ENCODE data around the gene TRMU. TPM values are rescaled to one million over a fixed set of nuclear protein-coding genes. Genes with fewer than 3 reads are reported as not detected.

The TRMU gene
- total and polyA plus RNA-seq, 2 of the 4 experiments (the other 2 are of a cell fraction) = 19.0 to 36.4 TPM

DNA sequence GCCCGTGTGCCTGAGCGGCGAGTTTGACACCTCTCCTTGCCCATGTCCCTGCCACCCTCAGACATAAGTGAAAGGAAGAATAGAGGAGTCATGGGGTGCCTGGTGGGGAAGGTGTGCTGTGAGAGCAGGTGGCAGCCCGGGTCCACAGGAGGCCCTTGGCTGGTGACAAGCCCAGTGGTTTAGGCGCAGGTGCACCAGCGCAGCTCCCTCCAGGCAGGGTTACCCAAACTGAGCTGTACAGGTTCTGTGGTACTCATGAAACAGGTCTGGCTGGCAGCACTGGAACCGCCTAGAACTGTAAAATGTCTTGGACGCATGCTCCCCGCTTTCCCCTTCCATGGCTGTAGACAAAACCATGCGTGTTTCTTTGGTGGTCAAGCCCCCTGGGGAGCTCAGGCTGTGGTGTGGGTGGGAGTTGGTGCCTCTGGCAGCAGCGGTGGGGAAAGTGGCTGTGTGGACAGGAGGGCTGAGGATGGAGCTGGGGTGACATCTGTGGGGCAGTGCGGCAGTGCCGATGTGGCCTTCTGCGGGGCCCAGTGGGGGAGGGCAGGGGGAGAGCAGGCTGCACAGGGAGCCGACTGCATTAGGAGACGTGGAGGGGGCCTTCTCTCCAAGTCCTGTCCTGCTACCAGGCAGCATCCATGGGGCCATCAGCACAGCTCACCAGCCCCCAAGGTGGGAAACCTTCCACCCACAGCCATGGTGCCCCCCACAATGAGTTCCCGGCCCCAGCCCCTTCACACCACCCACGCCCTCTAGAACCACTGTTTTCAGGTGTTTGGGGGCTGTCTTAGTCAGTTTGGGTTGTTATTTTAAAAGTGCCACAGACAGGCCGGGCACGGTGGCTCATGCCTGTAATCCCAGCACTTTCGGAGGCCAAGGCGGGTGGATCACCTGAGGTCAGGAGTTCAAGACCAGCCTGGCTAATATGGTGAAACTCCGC lies 44.4 kb upstream of the TRMU start:
- DNase-seq (no peak), ATAC-seq (ENCODE audit: low read depth) (no peak)
- H3K27ac ChIP-seq (ENCODE audit: insufficient read depth, low read length) = no peak overlapping the region
- H2AK9ac ChIP-seq (replicated peaks; ENCODE audit: low read depth, low read length, poor library complexity) = no peak overlapping the region
- H3K18ac ChIP-seq (ENCODE audit: low read depth, low read length) = no peak overlapping the region
- TF ChIP-seq, protein P1, sequence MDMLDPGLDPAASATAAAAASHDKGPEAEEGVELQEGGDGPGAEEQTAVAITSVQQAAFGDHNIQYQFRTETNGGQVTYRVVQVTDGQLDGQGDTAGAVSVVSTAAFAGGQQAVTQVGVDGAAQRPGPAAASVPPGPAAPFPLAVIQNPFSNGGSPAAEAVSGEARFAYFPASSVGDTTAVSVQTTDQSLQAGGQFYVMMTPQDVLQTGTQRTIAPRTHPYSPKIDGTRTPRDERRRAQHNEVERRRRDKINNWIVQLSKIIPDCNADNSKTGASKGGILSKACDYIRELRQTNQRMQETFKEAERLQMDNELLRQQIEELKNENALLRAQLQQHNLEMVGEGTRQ (IDR thresholded peaks at IDR 0.05; ENCODE audit: low read depth, low read length) = no peak
- TF ChIP-seq, protein P2, sequence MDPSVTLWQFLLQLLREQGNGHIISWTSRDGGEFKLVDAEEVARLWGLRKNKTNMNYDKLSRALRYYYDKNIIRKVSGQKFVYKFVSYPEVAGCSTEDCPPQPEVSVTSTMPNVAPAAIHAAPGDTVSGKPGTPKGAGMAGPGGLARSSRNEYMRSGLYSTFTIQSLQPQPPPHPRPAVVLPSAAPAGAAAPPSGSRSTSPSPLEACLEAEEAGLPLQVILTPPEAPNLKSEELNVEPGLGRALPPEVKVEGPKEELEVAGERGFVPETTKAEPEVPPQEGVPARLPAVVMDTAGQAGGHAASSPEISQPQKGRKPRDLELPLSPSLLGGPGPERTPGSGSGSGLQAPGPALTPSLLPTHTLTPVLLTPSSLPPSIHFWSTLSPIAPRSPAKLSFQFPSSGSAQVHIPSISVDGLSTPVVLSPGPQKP (IDR thresholded peaks at IDR 0.05; ENCODE audit: borderline replicate concordance, low read depth, low read length) = no peak
- TF ChIP-seq CEBPB (IDR thresholded peaks at IDR 0.05; ENCODE audit: low read depth, low read length) (no peak), SMC3 (IDR thresholded peaks at IDR 0.05; ENCODE audit: low read depth, low read length) (no peak), POLR2A (IDR thresholded peaks at IDR 0.05; ENCODE audit: low read depth, low read length) (no peak), MAFK (IDR thresholded peaks at IDR 0.05; ENCODE audit: low read depth, low read length) (no peak), CTCF (conservative IDR thresholded peaks at IDR 0.05; ENCODE audit: low read depth, low read length) (no peak), FOS (IDR thresholded peaks at IDR 0.05; ENCODE audit: low read depth, low read length) (no peak), MAZ (IDR thresholded peaks at IDR 0.05; ENCODE audit: borderline replicate concordance, low read depth, low read length) (no peak), RAD21 (IDR thresholded peaks at IDR 0.05; ENCODE audit: low read length) (no peak)
- H4K20me1 ChIP-seq (ENCODE audit: insufficient read depth, low read length) = no peaks in the 10 kb centered on the region
- H2BK15ac ChIP-seq (ENCODE audit: low read depth, low read length) = no peak overlapping the region
- H2AFZ ChIP-seq (replicated peaks; ENCODE audit: low read length, poor library complexity) = no peak overlapping the region
- H3K4me2 ChIP-seq (ENCODE audit: low read depth, low read length) = no peak overlapping the region
- H3K14ac ChIP-seq (replicated peaks; ENCODE audit: low read depth, low read length) = no peak overlapping the region
- peaks cover 0 to 11% of the 10 kb centered on the region in 2 experiments; a peak in 2 of 4 replicates for H3K79me1 ChIP-seq (ENCODE audit: low read depth in 1 of 2, low read length in 2 of 2)
- H3K9me1 ChIP-seq (ENCODE audit: insufficient read depth, low read length) = peaks cover 20% of the 10 kb centered on the region
- H3K56ac ChIP-seq (ENCODE audit: extremely low read depth, insufficient read depth, low read length) = no peak overlapping the region
- H3K4me3 ChIP-seq (ENCODE audit: insufficient read depth, low read depth, low read length) = no peak overlapping the region
- H3K4ac ChIP-seq (ENCODE audit: low read depth, low read length) = no peak overlapping the region
- H3K36me3 ChIP-seq (ENCODE audit: control insufficient read depth, insufficient read depth, low read length) = peaks cover 52% of the 10 kb centered on the region
- H2AK5ac ChIP-seq (ENCODE audit: low read depth, low read length) = no peak overlapping the region
- H3K27me3 ChIP-seq (ENCODE audit: control insufficient read depth, insufficient read depth, low read length) = no peaks in the 10 kb centered on the region
- H3K9me3 ChIP-seq (ENCODE audit: control insufficient read depth, insufficient read depth, low read length) = no peaks in the 10 kb centered on the region
- H4K91ac ChIP-seq (ENCODE audit: insufficient read depth, low read depth, low read length) = no peak overlapping the region
- WGBS, 2 experiments (ENCODE audit: extremely low coverage in 2 of 2, insufficient read length in 1 of 2) = 100% methylated on average over 10 of the region's 23 CpGs; no CpG with 5 or more reads in 1 of the 2 experiments
- H2BK20ac ChIP-seq (ENCODE audit: low read depth, low read length) = no peak overlapping the region
- no peak overlapping the region for H3K23ac ChIP-seq (ENCODE audit: low read depth, low read length)
- no peak overlapping the region for H4K5ac ChIP-seq (ENCODE audit: low read depth, low read length)
- intact Hi-C loops (cut with micrococcal nuclease) (no loop called here), dilution Hi-C loops (cut with HindIII; ENCODE audit: low sequenced_read_pairs, unreplicated experiment) (no loop called here), in situ Hi-C loops (cut with MboI; ENCODE audit: low sequenced_read_pairs) (no loop called here)
- H3K9ac ChIP-seq (ENCODE audit: low read depth, low read length) = no peak overlapping the region
- H2BK120ac ChIP-seq (ENCODE audit: low read depth, low read length) = no peak overlapping the region
- no peak overlapping the region for H2BK5ac ChIP-seq (ENCODE audit: low read depth, low read length, poor library complexity, severe bottlenecking)
- peaks cover 7% of the 10 kb centered on the region; the same call in 1 of the 2 replicates for H3K4me1 ChIP-seq (ENCODE audit: control insufficient read depth, insufficient read depth, low read length)
- no TSS peak for BruUV-seq (replicated peaks)
- ChIA-PET POLR2A (ENCODE audit: unreplicated experiment) (no interaction called here), CTCF (no interaction called here)
- H4K8ac ChIP-seq (ENCODE audit: low read depth in 2 of 2, low read length in 2 of 2) = no peak overlapping the region
